HG02588 (cell line): ENCODE results near the gene RBM18.

Experiments
- ATAC-seq: cut with Tn5 transposase; IDR thresholded peaks from one replicate; pipeline ENCODE4 v1.9.1; 2021; ENCODE audit warnings: mild to moderate bottlenecking, moderate library complexity; ENCODE audit not compliant: unreplicated experiment

The RBM18 gene

GRCh38 chr9:122264360-122265148 lies at the start of gene RBM18, which contains the start of gene MRRF:
TSS of gene RBM18 (minus strand) at chr9:122264840. CDS start at chr9:122261492, 3,348 bp downstream.
TSS of gene MRRF (plus strand) at chr9:122264882. CDS start at chr9:122270892, 6,010 bp downstream.
- ATAC-seq, result peak; percentile 83

GRCh38 chr9:122314165-122314564 lies 49.5 kb upstream of the RBM18 start:
- ATAC-seq, result no peak

- ATAC-seq, result no peak
Measured at GRCh38 chr9:122309861-122310260, 45.2 kb upstream of the RBM18 start.

GRCh38 chr9:122307925-122308324 lies 43.3 kb upstream of the RBM18 start:
- ATAC-seq, result no peak

- ATAC-seq, result no peak
Measured at GRCh38 chr9:122307061-122307460, 42.4 kb upstream of the RBM18 start.

GRCh38 chr9:122302237-122303093 lies 37.8 kb upstream of the RBM18 start:
- ATAC-seq, result no peak

- ATAC-seq, result no peak
Measured at GRCh38 chr9:122297512-122297911, 32.9 kb upstream of the RBM18 start.

GRCh38 chr9:122294531-122294930 lies 29.9 kb upstream of the RBM18 start:
- ATAC-seq, result no peak

GRCh38 chr9:122291458-122291857 lies 26.8 kb upstream of the RBM18 start:
- no peak for ATAC-seq

- no peak for ATAC-seq
Measured at GRCh38 chr9:122287214-122287720, 22.6 kb upstream of the RBM18 start.

- no peak for ATAC-seq
Measured at GRCh38 chr9:122286764-122287163, 22.1 kb upstream of the RBM18 start.

GRCh38 chr9:122281368-122281767 lies 16.7 kb upstream of the RBM18 start:
- no peak for ATAC-seq

- no peak for ATAC-seq
Measured at GRCh38 chr9:122277285-122277897, 12.8 kb upstream of the RBM18 start.

- no peak for ATAC-seq
Measured at GRCh38 chr9:122276096-122276495, 11.5 kb upstream of the RBM18 start.

- ATAC-seq, result no peak
Measured at GRCh38 chr9:122274055-122274454, 9.4 kb upstream of the RBM18 start.

GRCh38 chr9:122268041-122268814 lies 3.6 kb upstream of the RBM18 start:
- no peak for ATAC-seq

- ATAC-seq, result peak; percentile 30
Measured at GRCh38 chr9:122265149-122265915, 692 bp upstream of the RBM18 start.

- no peak for ATAC-seq
Measured at GRCh38 chr9:122263699-122264349, 816 bp downstream of the RBM18 start.

- ATAC-seq, result no peak
Measured at GRCh38 chr9:122262073-122262472, 2.6 kb downstream of the RBM18 start.
